OCI-LY3 (cell line): ENCODE results near the gene SLC25A21.

Experiments
- EZH2phosphoT487 ChIP-seq: fragments of 200-600 bp; shearing (Covaris generic); IDR thresholded peaks from 2 replicates; pipeline ENCODE4 v1.6.1; 2018; ENCODE audit warnings: antibody characterized with exemption, mixed run types, low read depth
- TF ChIP-seq, protein P1 (sequence below): fragments of 200-600, 300-600 bp; sonication (generic); IDR thresholded peaks from 2 replicates; pipeline ENCODE4 v1.5.1; 2014; ENCODE audit warnings: antibody characterized with exemption, low read length, low read depth

DNA sequence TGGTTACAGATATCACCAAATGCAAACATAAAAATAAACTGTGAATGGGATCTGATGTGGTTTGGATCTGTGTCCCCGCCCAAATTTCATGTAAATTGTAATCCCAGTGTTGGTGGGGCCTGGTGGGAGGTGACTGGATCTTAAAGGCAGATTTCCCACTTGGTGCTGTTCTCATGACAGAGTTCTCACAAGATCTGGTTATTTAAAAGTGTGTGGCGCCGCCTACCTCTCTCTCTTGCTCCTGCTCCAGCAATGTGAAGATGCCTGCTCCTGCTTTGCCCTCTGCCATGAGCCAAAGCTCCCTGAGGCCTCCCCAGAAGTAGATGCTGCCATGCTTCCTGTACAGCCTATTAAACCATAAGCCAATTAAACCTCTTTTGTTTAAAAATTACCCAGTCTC is 47.8 kb downstream of the SLC25A21 start:
- TF ChIP-seq, protein P1, sequence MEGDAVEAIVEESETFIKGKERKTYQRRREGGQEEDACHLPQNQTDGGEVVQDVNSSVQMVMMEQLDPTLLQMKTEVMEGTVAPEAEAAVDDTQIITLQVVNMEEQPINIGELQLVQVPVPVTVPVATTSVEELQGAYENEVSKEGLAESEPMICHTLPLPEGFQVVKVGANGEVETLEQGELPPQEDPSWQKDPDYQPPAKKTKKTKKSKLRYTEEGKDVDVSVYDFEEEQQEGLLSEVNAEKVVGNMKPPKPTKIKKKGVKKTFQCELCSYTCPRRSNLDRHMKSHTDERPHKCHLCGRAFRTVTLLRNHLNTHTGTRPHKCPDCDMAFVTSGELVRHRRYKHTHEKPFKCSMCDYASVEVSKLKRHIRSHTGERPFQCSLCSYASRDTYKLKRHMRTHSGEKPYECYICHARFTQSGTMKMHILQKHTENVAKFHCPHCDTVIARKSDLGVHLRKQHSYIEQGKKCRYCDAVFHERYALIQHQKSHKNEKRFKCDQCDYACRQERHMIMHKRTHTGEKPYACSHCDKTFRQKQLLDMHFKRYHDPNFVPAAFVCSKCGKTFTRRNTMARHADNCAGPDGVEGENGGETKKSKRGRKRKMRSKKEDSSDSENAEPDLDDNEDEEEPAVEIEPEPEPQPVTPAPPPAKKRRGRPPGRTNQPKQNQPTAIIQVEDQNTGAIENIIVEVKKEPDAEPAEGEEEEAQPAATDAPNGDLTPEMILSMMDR, result peak; percentile 45
- TF ChIP-seq EZH2phosphoT487, result no peak
